ENCODE data around the gene TRIO.

TRIO gene

DNA sequence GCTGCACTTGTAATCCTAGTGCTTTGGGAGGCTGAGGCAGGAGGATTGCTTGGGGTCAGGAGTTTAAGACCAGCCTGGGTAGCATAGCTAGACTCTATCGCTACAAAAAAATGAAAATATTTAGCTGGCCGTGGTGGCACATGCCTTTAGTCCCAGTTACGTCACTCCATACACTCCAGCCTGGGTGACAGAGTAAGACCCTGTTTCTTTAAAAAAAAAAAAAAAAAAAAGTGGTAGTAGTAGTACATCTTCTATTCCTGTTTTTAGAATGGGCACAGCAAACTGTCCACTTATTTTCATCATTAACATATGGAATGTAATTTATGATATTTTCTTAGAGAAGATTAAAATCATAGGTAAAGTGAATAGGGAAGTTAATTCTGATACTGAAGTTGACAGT is 48.2 kb downstream of the TRIO start:
- TF ChIP-seq, protein P1, sequence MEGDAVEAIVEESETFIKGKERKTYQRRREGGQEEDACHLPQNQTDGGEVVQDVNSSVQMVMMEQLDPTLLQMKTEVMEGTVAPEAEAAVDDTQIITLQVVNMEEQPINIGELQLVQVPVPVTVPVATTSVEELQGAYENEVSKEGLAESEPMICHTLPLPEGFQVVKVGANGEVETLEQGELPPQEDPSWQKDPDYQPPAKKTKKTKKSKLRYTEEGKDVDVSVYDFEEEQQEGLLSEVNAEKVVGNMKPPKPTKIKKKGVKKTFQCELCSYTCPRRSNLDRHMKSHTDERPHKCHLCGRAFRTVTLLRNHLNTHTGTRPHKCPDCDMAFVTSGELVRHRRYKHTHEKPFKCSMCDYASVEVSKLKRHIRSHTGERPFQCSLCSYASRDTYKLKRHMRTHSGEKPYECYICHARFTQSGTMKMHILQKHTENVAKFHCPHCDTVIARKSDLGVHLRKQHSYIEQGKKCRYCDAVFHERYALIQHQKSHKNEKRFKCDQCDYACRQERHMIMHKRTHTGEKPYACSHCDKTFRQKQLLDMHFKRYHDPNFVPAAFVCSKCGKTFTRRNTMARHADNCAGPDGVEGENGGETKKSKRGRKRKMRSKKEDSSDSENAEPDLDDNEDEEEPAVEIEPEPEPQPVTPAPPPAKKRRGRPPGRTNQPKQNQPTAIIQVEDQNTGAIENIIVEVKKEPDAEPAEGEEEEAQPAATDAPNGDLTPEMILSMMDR (IDR thresholded peaks at IDR 0.05; ENCODE audit: insufficient read depth, low read length, poor library complexity, severe bottlenecking) = no peak
- no peak for TF ChIP-seq EZH2phosphoT487 (conservative IDR thresholded peaks at IDR 0.05; ENCODE audit: low read length)
- no peak overlapping the region for H3K4me2 ChIP-seq (ENCODE audit: low read depth, low read length, poor library complexity, severe bottlenecking)
- peaks cover 5% of the 10 kb centered on the region; the same call in 1 of the 2 replicates for H3K79me2 ChIP-seq (ENCODE audit: insufficient read depth, low read length)
- H3K4me3 ChIP-seq (ENCODE audit: insufficient read depth, low read length, poor library complexity, severe bottlenecking) = no peak overlapping the region
- no peak overlapping the region for H2AFZ ChIP-seq (ENCODE audit: low read depth, low read length, severe bottlenecking)
- no peak overlapping the region for H3K9ac ChIP-seq (ENCODE audit: low read length)
- H3F3A ChIP-seq (ENCODE audit: insufficient read depth) = no peaks in the 10 kb centered on the region
- H3K27ac ChIP-seq (ENCODE audit: low read depth, low read length) = no peak overlapping the region
- H3K27me3 ChIP-seq (ENCODE audit: low read length) = no peaks in the 10 kb centered on the region
- no peaks in the 10 kb centered on the region for H3K9me3 ChIP-seq (ENCODE audit: insufficient read depth, low read length)
- H4K20me1 ChIP-seq (ENCODE audit: low read depth, low read length) = peaks cover 39% of the 10 kb centered on the region
- H3K36me3 ChIP-seq (ENCODE audit: low read length) = no peaks in the 10 kb centered on the region
- no peaks in the 10 kb centered on the region for H3K9me2 ChIP-seq (replicated peaks; ENCODE audit: insufficient read depth, low read length)

DNA sequence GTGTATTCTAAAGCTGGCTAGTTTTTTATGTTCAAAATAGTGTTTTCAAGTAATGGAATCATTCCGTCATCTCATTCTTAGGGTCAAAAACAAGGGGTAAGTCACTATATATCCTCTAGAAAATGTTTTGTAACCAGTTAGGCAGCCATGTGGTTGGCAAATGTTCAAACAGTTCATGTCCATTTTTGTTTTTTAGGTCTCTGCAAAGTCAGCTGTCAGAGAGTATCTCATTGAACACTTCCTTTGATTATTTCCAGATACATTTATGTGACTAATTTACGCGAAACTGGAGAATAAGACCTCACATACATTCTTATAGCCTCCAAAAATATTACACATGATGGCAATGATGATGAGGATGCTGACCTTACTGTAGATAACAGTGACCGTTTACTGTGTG is 50.4 kb downstream of the TRIO start:
- no peak overlapping the region for H3K4me2 ChIP-seq (ENCODE audit: low read depth, low read length, poor library complexity, severe bottlenecking)
- H3K27ac ChIP-seq (ENCODE audit: low read depth, low read length) = no peak overlapping the region
- no peak overlapping the region for H3K4me3 ChIP-seq (ENCODE audit: insufficient read depth, low read length, poor library complexity, severe bottlenecking)
- no peak overlapping the region for H2AFZ ChIP-seq (ENCODE audit: low read depth, low read length, severe bottlenecking)
- no peaks in the 10 kb centered on the region for H3K9me3 ChIP-seq (ENCODE audit: insufficient read depth, low read length)
- H3K36me3 ChIP-seq (ENCODE audit: low read length) = no peaks in the 10 kb centered on the region
- no peaks in the 10 kb centered on the region for H3F3A ChIP-seq (ENCODE audit: insufficient read depth)
- no peaks in the 10 kb centered on the region for H3K9me2 ChIP-seq (replicated peaks; ENCODE audit: insufficient read depth, low read length)
- TF ChIP-seq EZH2phosphoT487 (conservative IDR thresholded peaks at IDR 0.05; ENCODE audit: low read length) = no peak
- TF ChIP-seq, protein P1 (IDR thresholded peaks at IDR 0.05; ENCODE audit: insufficient read depth, low read length, poor library complexity, severe bottlenecking) = no peak
- H3K9ac ChIP-seq (ENCODE audit: low read length) = no peak overlapping the region
- H3K79me2 ChIP-seq (ENCODE audit: insufficient read depth, low read length) = peaks cover 5% of the 10 kb centered on the region; the same call in 1 of the 2 replicates
- H3K27me3 ChIP-seq (ENCODE audit: low read length) = no peaks in the 10 kb centered on the region
- peaks cover 28% of the 10 kb centered on the region; the same call in 1 of the 2 replicates for H4K20me1 ChIP-seq (ENCODE audit: low read depth, low read length)

DNA sequence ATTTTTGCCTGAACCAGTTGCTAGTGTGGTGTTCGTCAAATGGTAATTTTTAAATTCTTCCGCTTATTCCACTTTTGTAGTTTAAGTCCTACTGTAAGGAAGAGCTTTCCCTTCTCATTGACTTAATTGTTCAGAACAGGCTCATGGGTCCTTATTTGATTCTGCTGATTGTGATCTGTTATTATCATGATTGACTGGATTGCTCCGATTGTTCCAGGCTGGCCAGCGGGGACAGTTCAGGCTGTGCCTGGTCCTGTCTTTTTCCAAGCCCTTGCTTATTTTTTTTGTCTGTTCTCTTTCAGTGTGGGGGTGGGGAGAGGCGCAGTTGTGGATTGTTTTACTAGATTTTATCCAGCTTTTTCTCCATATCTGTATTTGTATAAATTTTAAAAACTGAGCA is 52.4 kb downstream of the TRIO start:
- no peak for TF ChIP-seq EZH2phosphoT487 (conservative IDR thresholded peaks at IDR 0.05; ENCODE audit: low read length)
- TF ChIP-seq, protein P1 (IDR thresholded peaks at IDR 0.05; ENCODE audit: insufficient read depth, low read length, poor library complexity, severe bottlenecking) = no peak
- Histone ChIP-seq H3K79me2 (ENCODE audit: insufficient read depth, low read length) (peaks cover 5% of the 10 kb centered on the region; the same call in 1 of the 2 replicates), H3K27ac (ENCODE audit: low read depth, low read length) (no peak overlapping the region), H3F3A (ENCODE audit: insufficient read depth) (no peaks in the 10 kb centered on the region), H3K4me2 (ENCODE audit: low read depth, low read length, poor library complexity, severe bottlenecking) (no peak overlapping the region), H3K4me3 (ENCODE audit: insufficient read depth, low read length, poor library complexity, severe bottlenecking) (no peak overlapping the region), H3K9me2 (replicated peaks; ENCODE audit: insufficient read depth, low read length) (no peaks in the 10 kb centered on the region), H3K9me3 (ENCODE audit: insufficient read depth, low read length) (no peaks in the 10 kb centered on the region), H3K27me3 (ENCODE audit: low read length) (no peaks in the 10 kb centered on the region), H4K20me1 (ENCODE audit: low read depth, low read length) (peaks cover 21% of the 10 kb centered on the region; the same call in 1 of the 2 replicates), H3K9ac (ENCODE audit: low read length) (no peak overlapping the region), H3K36me3 (ENCODE audit: low read length) (no peaks in the 10 kb centered on the region), H2AFZ (ENCODE audit: low read depth, low read length, severe bottlenecking) (no peak overlapping the region)
